Measurements from ENCODE around the gene HSD17B13. TPM values are rescaled to one million over a fixed set of nuclear protein-coding genes. Genes with fewer than 3 reads are reported as not detected.

Gene HSD17B13
- total and polyA plus RNA-seq, 7 donors: 0.13 to 1.8 (median 0.66) TPM; not detected in 1

DNA sequence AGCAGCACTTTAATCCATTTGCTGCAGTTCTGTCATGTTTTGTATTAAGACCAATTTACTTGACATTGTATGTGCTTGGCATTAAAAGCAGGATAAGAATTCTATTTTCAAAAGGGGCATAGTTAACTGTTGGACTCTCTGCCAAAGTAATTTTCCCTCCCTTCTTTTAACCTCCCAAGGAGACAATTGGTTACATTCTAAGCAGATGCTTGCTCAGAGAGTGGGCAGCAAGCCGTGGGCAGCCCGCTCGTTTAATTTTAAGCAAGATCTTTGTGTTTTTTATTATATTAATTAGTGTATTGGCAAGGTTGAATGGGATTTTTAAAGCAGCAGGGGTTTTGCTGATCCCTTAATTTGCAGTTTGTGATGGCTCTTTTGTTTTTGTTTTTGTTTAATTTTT is 65.2 kb downstream of the HSD17B13 start:
- 50 to 71% methylated on average over 3 of the region's 3 CpGs for WGBS, 2 donors
- Histone ChIP-seq H3K27me3 (no peaks in the 10 kb centered on the region), H3K4me1 (no peaks in the 10 kb centered on the region), H3K4me3 (no peak overlapping the region), H3K36me3 (no peaks in the 10 kb centered on the region), H3K27ac (no peak overlapping the region), H3K9me3 (no peaks in the 10 kb centered on the region)
- no peak for DNase-seq
- TF ChIP-seq EP300 (IDR thresholded peaks at IDR 0.05) (no peak), POLR2AphosphoS5 (IDR thresholded peaks at IDR 0.05) (no peak), POLR2A (IDR thresholded peaks at IDR 0.05) (no peak)
- TF ChIP-seq, protein P1, sequence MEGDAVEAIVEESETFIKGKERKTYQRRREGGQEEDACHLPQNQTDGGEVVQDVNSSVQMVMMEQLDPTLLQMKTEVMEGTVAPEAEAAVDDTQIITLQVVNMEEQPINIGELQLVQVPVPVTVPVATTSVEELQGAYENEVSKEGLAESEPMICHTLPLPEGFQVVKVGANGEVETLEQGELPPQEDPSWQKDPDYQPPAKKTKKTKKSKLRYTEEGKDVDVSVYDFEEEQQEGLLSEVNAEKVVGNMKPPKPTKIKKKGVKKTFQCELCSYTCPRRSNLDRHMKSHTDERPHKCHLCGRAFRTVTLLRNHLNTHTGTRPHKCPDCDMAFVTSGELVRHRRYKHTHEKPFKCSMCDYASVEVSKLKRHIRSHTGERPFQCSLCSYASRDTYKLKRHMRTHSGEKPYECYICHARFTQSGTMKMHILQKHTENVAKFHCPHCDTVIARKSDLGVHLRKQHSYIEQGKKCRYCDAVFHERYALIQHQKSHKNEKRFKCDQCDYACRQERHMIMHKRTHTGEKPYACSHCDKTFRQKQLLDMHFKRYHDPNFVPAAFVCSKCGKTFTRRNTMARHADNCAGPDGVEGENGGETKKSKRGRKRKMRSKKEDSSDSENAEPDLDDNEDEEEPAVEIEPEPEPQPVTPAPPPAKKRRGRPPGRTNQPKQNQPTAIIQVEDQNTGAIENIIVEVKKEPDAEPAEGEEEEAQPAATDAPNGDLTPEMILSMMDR (IDR thresholded peaks at IDR 0.05): no peak
- intact Hi-C loops (cut with DNase I): no loop called here

DNA sequence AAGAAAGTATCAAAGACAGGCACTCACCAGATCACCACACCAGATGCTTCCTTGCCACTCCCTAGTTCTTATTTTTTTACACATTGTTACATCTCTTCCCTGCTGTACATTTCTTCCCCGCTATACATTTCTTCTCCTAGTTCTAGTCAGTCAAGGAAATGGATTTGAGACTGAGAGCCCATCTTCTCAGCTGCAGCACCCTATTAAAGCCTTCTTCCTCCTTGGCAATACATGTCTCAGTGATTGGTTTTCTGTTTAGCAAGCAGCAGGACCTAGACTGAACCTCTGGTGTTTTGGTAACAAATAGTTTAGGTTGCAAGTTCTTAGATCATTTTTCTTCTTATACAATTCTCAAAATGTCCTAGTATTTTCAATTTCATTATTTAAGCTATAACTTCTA is 66.9 kb downstream of the HSD17B13 start:
- no peaks in the 10 kb centered on the region for H3K9me3 ChIP-seq
- TF ChIP-seq, protein P1 (IDR thresholded peaks at IDR 0.05): no peak
- TF ChIP-seq EP300 (IDR thresholded peaks at IDR 0.05) (no peak), POLR2A (IDR thresholded peaks at IDR 0.05) (no peak), POLR2AphosphoS5 (IDR thresholded peaks at IDR 0.05) (no peak)
- WGBS, 2 donors: 99% methylated on average over 1 of the region's 1 CpG
- no peaks in the 10 kb centered on the region for H3K27me3 ChIP-seq
- no peaks in the 10 kb centered on the region for H3K36me3 ChIP-seq
- DNase-seq: no peak
- H3K4me1 ChIP-seq: no peaks in the 10 kb centered on the region
- intact Hi-C loops (cut with DNase I): no loop called here
- no peak overlapping the region for H3K27ac ChIP-seq
- no peak overlapping the region for H3K4me3 ChIP-seq

Small RNA genes within 50 kb of the gene (small RNA-seq; reads per million reads assigned to genes)
- 0 reads per million in 3 donors for gene MIR5705

Other genes starting within 250 kb of the HSD17B13 start
- gene KLHL8, start 102.3 kb downstream of the HSD17B13 start, total RNA-seq: 10 to 100 TPM in 3 of 4 donors, 1 to 10 TPM in 1; 9.0 to 21.4 (median 12.2) TPM
- gene KLHL8, start 102.3 kb downstream of the HSD17B13 start, polyA plus RNA-seq: 1 to 10 TPM; 6.4 to 9.6 (median 7.2) TPM
- gene HSD17B11, start 68.3 kb upstream of the HSD17B13 start, total RNA-seq: 10 to 100 TPM; 57.3 to 97.6 (median 70.3) TPM
- gene HSD17B11, start 68.3 kb upstream of the HSD17B13 start, polyA plus RNA-seq: 100 to 1,000 TPM; 139 to 145 (median 142) TPM
- 10 to 100 TPM; 12.4 to 25.2 (median 22.7) TPM for gene NUDT9, start 99.7 kb upstream of the HSD17B13 start, total RNA-seq
- 10 to 100 TPM; 27.0 to 53.1 (median 33.5) TPM for gene NUDT9, start 99.7 kb upstream of the HSD17B13 start, polyA plus RNA-seq
- gene SPARCL1, start 206.5 kb upstream of the HSD17B13 start, total RNA-seq: 1,000 to 10,000 TPM; 1,005 to 1,386 (median 1,166) TPM
- gene SPARCL1, start 206.5 kb upstream of the HSD17B13 start, polyA plus RNA-seq: 100 to 1,000 TPM in 1 of 3 donors, 10 to 100 TPM in 2; 10.4 to 145 (median 28.8) TPM